ENCODE results near the gene DBNL.

- TF ChIP-seq CTCF (IDR thresholded peaks at IDR 0.05) (no peak), EP300 (IDR thresholded peaks at IDR 0.05) (no peak), POLR2A (IDR thresholded peaks at IDR 0.05) (no peak)
Observed at GRCh38 chr7:44063547-44063893, 19.0 kb downstream of the DBNL start.
